ENCODE data around the gene HRH4. TPM values are rescaled to one million over a fixed set of nuclear protein-coding genes. Genes with fewer than 3 reads are reported as not detected.

Gene HRH4
- total RNA-seq, 1 donor from 2014 or later = not detected

DNA sequence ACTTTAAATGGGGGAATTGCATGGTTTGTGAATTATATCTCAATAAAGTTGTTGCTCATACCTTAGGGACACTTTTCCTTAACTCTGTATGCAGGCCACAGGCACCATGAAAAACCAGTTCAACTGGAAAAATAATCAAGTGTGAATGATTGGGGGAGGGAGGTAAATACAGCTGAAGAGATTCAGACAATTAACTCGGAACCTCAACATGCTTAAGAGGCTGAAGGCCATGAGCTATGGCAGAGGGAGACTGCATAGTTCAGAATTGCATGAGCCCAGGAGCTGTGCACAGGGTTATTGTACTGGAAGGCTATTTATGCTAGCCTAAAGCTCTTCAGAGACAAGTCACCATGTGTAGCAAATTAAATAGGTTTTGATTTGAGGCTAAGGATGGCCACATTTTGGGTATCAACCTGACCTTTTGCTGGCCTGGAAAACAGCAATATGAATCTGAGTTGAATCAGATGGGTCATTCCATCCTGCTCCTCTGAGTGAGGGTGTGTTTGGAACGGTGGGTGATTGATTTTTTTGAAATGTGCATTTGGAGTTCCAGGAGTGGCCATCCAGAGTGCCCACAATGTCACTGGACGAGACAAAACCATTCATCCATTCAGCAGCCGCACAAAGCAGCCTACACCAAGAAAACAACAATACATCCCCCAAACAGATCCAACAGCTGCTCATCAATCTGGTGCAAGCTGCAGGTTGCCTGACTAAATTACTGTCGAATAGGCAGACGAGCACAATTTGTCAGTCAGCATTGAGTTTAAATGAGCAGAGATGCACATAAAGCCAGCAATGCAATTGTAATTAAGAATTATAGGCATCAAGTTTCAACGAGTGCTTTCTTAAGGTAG is 42.5 kb downstream of the HRH4 start:
- Mint-ChIP-seq H3K27ac (no peak overlapping the region), H3K4me3 (ENCODE audit: low read depth) (no peak overlapping the region), H3K9me3 (ENCODE audit: low read depth) (peaks cover 8% of the 10 kb centered on the region), H3K4me1 (ENCODE audit: low read depth) (peaks cover 14% of the 10 kb centered on the region), H3K36me3 (ENCODE audit: insufficient read depth) (no peaks in the 10 kb centered on the region), H3K27me3 (no peaks in the 10 kb centered on the region)
- no peak for DNase-seq (ENCODE audit: low spot score, unreplicated experiment)
- TF ChIP-seq, protein P1, sequence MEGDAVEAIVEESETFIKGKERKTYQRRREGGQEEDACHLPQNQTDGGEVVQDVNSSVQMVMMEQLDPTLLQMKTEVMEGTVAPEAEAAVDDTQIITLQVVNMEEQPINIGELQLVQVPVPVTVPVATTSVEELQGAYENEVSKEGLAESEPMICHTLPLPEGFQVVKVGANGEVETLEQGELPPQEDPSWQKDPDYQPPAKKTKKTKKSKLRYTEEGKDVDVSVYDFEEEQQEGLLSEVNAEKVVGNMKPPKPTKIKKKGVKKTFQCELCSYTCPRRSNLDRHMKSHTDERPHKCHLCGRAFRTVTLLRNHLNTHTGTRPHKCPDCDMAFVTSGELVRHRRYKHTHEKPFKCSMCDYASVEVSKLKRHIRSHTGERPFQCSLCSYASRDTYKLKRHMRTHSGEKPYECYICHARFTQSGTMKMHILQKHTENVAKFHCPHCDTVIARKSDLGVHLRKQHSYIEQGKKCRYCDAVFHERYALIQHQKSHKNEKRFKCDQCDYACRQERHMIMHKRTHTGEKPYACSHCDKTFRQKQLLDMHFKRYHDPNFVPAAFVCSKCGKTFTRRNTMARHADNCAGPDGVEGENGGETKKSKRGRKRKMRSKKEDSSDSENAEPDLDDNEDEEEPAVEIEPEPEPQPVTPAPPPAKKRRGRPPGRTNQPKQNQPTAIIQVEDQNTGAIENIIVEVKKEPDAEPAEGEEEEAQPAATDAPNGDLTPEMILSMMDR (IDR thresholded peaks at IDR 0.05; ENCODE audit: unreplicated experiment) = no peak

DNA sequence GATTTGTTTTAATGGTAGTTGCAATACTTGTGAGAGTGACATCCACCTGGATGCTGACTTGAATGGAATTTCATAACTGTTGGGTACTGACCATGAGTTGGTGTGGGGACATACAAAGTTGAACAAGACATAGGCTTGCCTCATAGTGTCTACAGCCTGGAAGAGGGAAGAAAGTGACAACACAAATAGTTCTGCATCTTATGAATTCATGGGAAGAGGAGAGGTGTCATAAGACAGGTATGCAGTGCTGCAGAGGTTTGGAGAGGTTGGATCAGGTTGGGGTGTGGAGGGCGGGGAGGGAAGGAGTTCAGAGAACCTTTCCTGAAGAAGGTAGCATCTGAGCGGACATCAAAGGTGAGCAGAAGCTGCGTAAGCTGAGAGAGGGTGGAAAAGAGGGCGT is 44.0 kb downstream of the HRH4 start:
- Mint-ChIP-seq H3K4me3 (ENCODE audit: low read depth) (no peak overlapping the region), H3K4me1 (ENCODE audit: low read depth) (peaks cover 14% of the 10 kb centered on the region), H3K36me3 (ENCODE audit: insufficient read depth) (no peaks in the 10 kb centered on the region), H3K9me3 (ENCODE audit: low read depth) (peaks cover 8% of the 10 kb centered on the region), H3K27ac (no peak overlapping the region), H3K27me3 (no peaks in the 10 kb centered on the region)
- TF ChIP-seq, protein P1 (IDR thresholded peaks at IDR 0.05; ENCODE audit: unreplicated experiment) = no peak
- no peak for DNase-seq (ENCODE audit: low spot score, unreplicated experiment)

DNA sequence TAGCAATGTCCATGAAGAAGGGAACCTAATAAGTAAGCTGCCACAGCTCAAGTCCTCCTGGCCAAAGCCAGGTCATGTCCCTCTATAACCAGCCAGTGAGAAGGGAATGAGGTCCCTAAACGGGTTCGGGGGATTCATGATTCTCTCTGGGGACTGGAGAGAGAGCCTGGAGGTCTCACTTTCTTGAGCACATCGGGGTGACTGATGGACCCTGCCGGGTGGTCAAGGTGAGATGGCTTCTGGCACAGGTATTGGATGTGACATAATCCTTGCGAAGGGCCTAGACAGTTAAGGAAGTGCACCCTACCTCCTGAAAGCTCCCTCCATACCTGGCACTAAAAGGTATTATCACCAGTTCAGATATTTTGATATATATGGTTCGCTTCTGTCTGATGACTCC is 45.7 kb downstream of the HRH4 start:
- H3K4me3 Mint-ChIP-seq (ENCODE audit: low read depth) = no peak overlapping the region
- no peak for DNase-seq (ENCODE audit: low spot score, unreplicated experiment)
- H3K36me3 Mint-ChIP-seq (ENCODE audit: insufficient read depth) = no peaks in the 10 kb centered on the region

DNA sequence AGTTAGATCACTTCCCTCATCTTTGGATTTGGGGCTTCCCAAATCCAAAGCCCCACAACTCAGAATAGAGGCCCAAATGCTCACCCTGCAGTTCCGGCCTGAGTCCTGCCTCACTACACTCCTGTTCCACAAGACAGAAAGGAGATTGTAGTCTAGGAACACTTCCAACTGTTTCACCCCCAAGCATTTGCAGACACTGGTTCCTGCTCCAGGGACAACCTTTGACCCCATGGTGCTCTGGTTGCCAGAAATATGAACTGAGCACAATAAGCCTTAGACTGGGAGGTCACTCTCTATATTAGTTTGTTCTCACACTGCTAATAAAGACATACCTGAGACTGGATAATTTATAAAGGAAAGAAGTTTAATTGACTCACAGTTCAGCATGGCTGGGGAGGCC is 49.0 kb downstream of the HRH4 start:
- DNase-seq (ENCODE audit: low spot score, unreplicated experiment) = no peak
- no peak overlapping the region for H3K27ac Mint-ChIP-seq
- H3K4me3 Mint-ChIP-seq (ENCODE audit: low read depth) = no peak overlapping the region
- no peaks in the 10 kb centered on the region for H3K36me3 Mint-ChIP-seq (ENCODE audit: insufficient read depth)
- peaks cover 2% of the 10 kb centered on the region for H3K4me1 Mint-ChIP-seq (ENCODE audit: low read depth)
- TF ChIP-seq, protein P1 (IDR thresholded peaks at IDR 0.05; ENCODE audit: unreplicated experiment) = no peak
- H3K9me3 Mint-ChIP-seq (ENCODE audit: low read depth) = peaks cover 3% of the 10 kb centered on the region
- H3K27me3 Mint-ChIP-seq = no peaks in the 10 kb centered on the region

More for the DNA sequence above, 45.7 kb downstream of the HRH4 start:
- H3K9me3 Mint-ChIP-seq (ENCODE audit: low read depth) = peaks cover 5% of the 10 kb centered on the region
- TF ChIP-seq, protein P1 (IDR thresholded peaks at IDR 0.05; ENCODE audit: unreplicated experiment) = no peak
- no peak overlapping the region for H3K27ac Mint-ChIP-seq
- H3K4me1 Mint-ChIP-seq (ENCODE audit: low read depth) = peaks cover 15% of the 10 kb centered on the region
- H3K27me3 Mint-ChIP-seq = no peaks in the 10 kb centered on the region

DNA sequence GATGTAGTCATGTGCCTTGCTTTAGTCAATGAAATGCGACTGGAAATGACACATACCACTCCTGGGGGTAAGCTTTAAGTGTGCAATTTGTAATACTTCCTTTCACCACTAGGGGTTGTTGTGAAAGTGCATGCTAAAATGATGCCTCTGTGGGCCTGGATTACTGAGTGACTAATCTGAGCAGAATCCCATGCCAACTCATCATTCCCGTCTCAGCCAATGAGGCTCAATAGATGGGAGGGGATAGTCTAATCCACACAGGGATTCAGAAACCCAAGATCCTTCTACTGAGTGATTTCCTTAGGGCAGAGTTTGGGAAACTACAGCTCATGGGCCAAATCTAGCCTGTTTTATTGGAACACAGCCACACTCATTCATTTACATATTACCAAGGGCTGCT is 54.0 kb downstream of the HRH4 start:
- Mint-ChIP-seq H3K27ac (peak overlapping the region; percentile 11), H3K27me3 (no peaks in the 10 kb centered on the region), H3K4me1 (ENCODE audit: low read depth) (peaks cover 2% of the 10 kb centered on the region), H3K4me3 (ENCODE audit: low read depth) (no peak overlapping the region), H3K9me3 (ENCODE audit: low read depth) (no peaks in the 10 kb centered on the region), H3K36me3 (ENCODE audit: insufficient read depth) (no peaks in the 10 kb centered on the region)
- DNase-seq (ENCODE audit: low spot score, unreplicated experiment) = no peak
- TF ChIP-seq, protein P1 (IDR thresholded peaks at IDR 0.05; ENCODE audit: unreplicated experiment) = peak; percentile 58

Data from progenitor cell of endocrine pancreas (in vitro differentiated cells).